HEK293T (cell line): Measurements from ENCODE around the gene PIK3CG.
A peak's percentile ranks its signal among the peaks of the same experiment; 100 is the strongest.
"Not testable (repeated sequence)": the region's sequence is repeated elsewhere in the genome, so short reads cannot be mapped to it uniquely, and the experiment has no call there.

Experiments
- CTCF ChIA-PET: fragments of 350-600 bp; formaldehyde crosslinking; extraction: SDS; loops from one replicate; lab custom pipeline; 2021; ENCODE audit warnings: antibody characterized with exemption, inconsistent platforms; lab: Yijun Ruan, JAX
- POLR2A ChIA-PET: fragments of 350-600 bp; formaldehyde crosslinking; extraction: SDS; loops from one replicate; lab custom pipeline; 2020; ENCODE audit warnings: antibody characterized with exemption, inconsistent platforms; lab: Yijun Ruan, JAX
- DNase-seq: peaks from one replicate; pipeline ENCODE4 v3.0.0; 2012; ENCODE audit warnings: mixed read lengths; ENCODE audit errors: extremely low spot score
- ARNT ChIP-seq: fragments of 450-650 bp; IDR thresholded peaks from 2 replicates; pipeline ENCODE4 v1.6.1; 2017; ENCODE audit warnings: mild to moderate bottlenecking
- BHLHE40 ChIP-seq: fragments of 450-650 bp; IDR thresholded peaks from 2 replicates; pipeline ENCODE4 v1.6.1; 2016; ENCODE audit warnings: mild to moderate bottlenecking, moderate library complexity, borderline replicate concordance
- CTBP1 ChIP-seq: fragments of 450-650 bp; IDR thresholded peaks from 2 replicates; pipeline ENCODE4 v1.6.1; 2016; ENCODE audit warnings: borderline replicate concordance
- ELF4 ChIP-seq: fragments of 450-650 bp; IDR thresholded peaks from 2 replicates; pipeline ENCODE4 v1.6.1; 2017; ENCODE audit warnings: antibody characterized with exemption
- FOXA1 ChIP-seq: fragments of 450-650 bp; IDR thresholded peaks from 2 replicates; pipeline ENCODE4 v1.6.1; 2016; ENCODE audit warnings: mild to moderate bottlenecking
- FOXK2 ChIP-seq: fragments of 450-650 bp; IDR thresholded peaks from 2 replicates; pipeline ENCODE4 v1.6.1; 2016; ENCODE audit warnings: mild to moderate bottlenecking
- FOXM1 ChIP-seq: fragments of 450-650 bp; IDR thresholded peaks from 2 replicates; pipeline ENCODE4 v1.6.1; 2017; ENCODE audit warnings: mild to moderate bottlenecking, borderline replicate concordance
- HDGF ChIP-seq: fragments of 450-650 bp; IDR thresholded peaks from 2 replicates; pipeline ENCODE4 v1.6.1; 2017; ENCODE audit warnings: antibody characterized with exemption, borderline replicate concordance
- L3MBTL2 ChIP-seq: fragments of 450-650 bp; conservative IDR thresholded peaks from 2 replicates; pipeline ENCODE4 v1.6.1; 2016; ENCODE audit warnings: mild to moderate bottlenecking
- LEF1 ChIP-seq: fragments of 450-650 bp; IDR thresholded peaks from 2 replicates; pipeline ENCODE4 v1.6.1; 2017; ENCODE audit warnings: mild to moderate bottlenecking, borderline replicate concordance
- NFRKB ChIP-seq: fragments of 450-650 bp; IDR thresholded peaks from 2 replicates; pipeline ENCODE4 v1.6.1; 2016; ENCODE audit warnings: mild to moderate bottlenecking, moderate library complexity
- PKNOX1 ChIP-seq: fragments of 450-650 bp; IDR thresholded peaks from 2 replicates; pipeline ENCODE4 v1.6.1; 2016
- SP1 ChIP-seq: fragments of 450-650 bp; IDR thresholded peaks from 2 replicates; pipeline ENCODE4 v1.6.1; 2017
- SUZ12 ChIP-seq: fragments of 450-650 bp; IDR thresholded peaks from 2 replicates; pipeline ENCODE4 v1.6.1; 2016; ENCODE audit warnings: mild to moderate bottlenecking
- TARDBP ChIP-seq: fragments of 450-650 bp; IDR thresholded peaks from 2 replicates; pipeline ENCODE4 v1.6.1; 2016
- ZNF384 ChIP-seq: fragments of 450-650 bp; IDR thresholded peaks from 2 replicates; pipeline ENCODE4 v1.6.1; 2016

Gene PIK3CG

GRCh38 chr7:106947244-106947728 lies 82.2 kb downstream of the PIK3CG start:
- CTCF ChIA-PET: interaction anchor here (0.7 to 2.9 kb wide), 6 partner anchors 15 to 928 kb away, joined by 3 to 29 read pairs (median 3); no protein-coding TSS in a partner anchor
- TF ChIP-seq CTBP1 (no peak), FOXK2 (no peak), BHLHE40 (no peak), SUZ12 (no peak), TARDBP (no peak), ZNF384 (no peak), SP1 (no peak), L3MBTL2 (no peak), FOXM1 (no peak), FOXA1 (no peak), HDGF (no peak)
- DNase-seq: peak; percentile 64
- POLR2A ChIA-PET: no interaction called here

- DNase-seq: no peak
- CTCF ChIA-PET: interaction anchor here (0.7 kb wide), 1 partner anchor 298 kb away, joined by 3 read pairs; no protein-coding TSS in a partner anchor
- TF ChIP-seq FOXM1 (no peak), FOXK2 (no peak), ARNT (no peak), FOXA1 (no peak), SP1 (no peak), ZNF384 (no peak), CTBP1 (no peak), L3MBTL2 (no peak), PKNOX1 (no peak), BHLHE40 (no peak), SUZ12 (no peak), NFRKB (no peak), HDGF (no peak)
- POLR2A ChIA-PET: no interaction called here
Measured at GRCh38 chr7:106952001-106952657, 87.0 kb downstream of the PIK3CG start.

- no peak for DNase-seq
- CTCF ChIA-PET: no interaction called here
- POLR2A ChIA-PET: no interaction called here
- TF ChIP-seq FOXA1 (no peak), NFRKB (no peak), CTBP1 (no peak), SP1 (no peak), FOXM1 (no peak), PKNOX1 (no peak), LEF1 (no peak), TARDBP (no peak), HDGF (no peak), L3MBTL2 (no peak), ARNT (no peak), ZNF384 (no peak), SUZ12 (no peak), FOXK2 (no peak)
Measured at GRCh38 chr7:106952658-106953231, 87.7 kb downstream of the PIK3CG start.

- ChIA-PET POLR2A (no interaction called here), CTCF (no interaction called here)
- TF ChIP-seq HDGF (no peak), PKNOX1 (no peak), LEF1 (no peak), NFRKB (no peak), SUZ12 (no peak), SP1 (no peak), FOXK2 (no peak), TARDBP (no peak), ARNT (no peak), ELF4 (no peak), L3MBTL2 (no peak), FOXA1 (no peak), FOXM1 (no peak), BHLHE40 (no peak), ZNF384 (no peak), CTBP1 (no peak)
- no peak for DNase-seq
Measured at GRCh38 chr7:106954840-106955239, 89.8 kb downstream of the PIK3CG start.

- POLR2A ChIA-PET, DNase-seq, CTCF ChIA-PET: not testable (repeated sequence)
Measured at GRCh38 chr7:106955857-106956256, 90.8 kb downstream of the PIK3CG start.
